ACC112 (cell line): ENCODE measurements around the gene TSR1.

Source experiments
- H2AFZ ChIP-seq: fragments of 200-600 bp; sonication (generic); one replicate; pipeline ENCODE4 v1.6.0; 2017; ENCODE audit warnings: antibody characterized with exemption, low read length; ENCODE audit not compliant: unreplicated experiment
- H3K27ac ChIP-seq: fragments of 200-600 bp; sonication (generic); 2 replicates; pipeline ENCODE4 v1.5.1; 2014; ENCODE audit warnings: low read depth, mild to moderate bottlenecking, antibody characterized with exemption, low read length, moderate library complexity
- H3K27me3 ChIP-seq: fragments of 200-600 bp; sonication (generic); 2 replicates; pipeline ENCODE4 v1.6.1; 2014; ENCODE audit warnings: mild to moderate bottlenecking, antibody characterized with exemption, low read length, moderate library complexity, mixed read lengths; ENCODE audit not compliant: insufficient read depth
- H3K36me3 ChIP-seq: fragments of 200-600 bp; sonication (generic); 2 replicates; pipeline ENCODE4 v1.6.1; 2016; ENCODE audit warnings: mild to moderate bottlenecking, antibody characterized with exemption, low read length, moderate library complexity, mixed read lengths; ENCODE audit not compliant: insufficient read depth
- H3K4me1 ChIP-seq: fragments of 200-600 bp; sonication (generic); one replicate; pipeline ENCODE4 v1.6.1; 2016; ENCODE audit warnings: low read length, mixed read lengths; ENCODE audit not compliant: insufficient read depth, unreplicated experiment, control insufficient read depth
- H3K4me3 ChIP-seq: fragments of 200-600 bp; sonication (generic); 2 replicates; pipeline ENCODE4 v1.5.1; 2014; ENCODE audit warnings: mild to moderate bottlenecking, low read depth, low read length
- H3K79me2 ChIP-seq: fragments of 200-600 bp; sonication (generic); one replicate; pipeline ENCODE4 v1.6.0; 2016; ENCODE audit warnings: low read length; ENCODE audit not compliant: control insufficient read depth, unreplicated experiment, insufficient read depth

TSR1 gene

GRCh38 chr17:2304931-2305330 lies 31.3 kb downstream of the TSR1 start:
- H3K27ac ChIP-seq, result no peak overlapping the region
- no peak overlapping the region for H2AFZ ChIP-seq
- H3K36me3 ChIP-seq, result peaks cover 7% of the 10 kb centered on the region
- no peak overlapping the region; the same call in 1 of the 2 replicates for H3K4me3 ChIP-seq
- no peaks in the 10 kb centered on the region for H3K27me3 ChIP-seq
- peaks cover 61% of the 10 kb centered on the region for H3K79me2 ChIP-seq
- peaks cover 11% of the 10 kb centered on the region for H3K4me1 ChIP-seq

- H3K4me3 ChIP-seq, result peak within 1 kb of the TSS; percentile 94
- peak within 1 kb of the TSS; percentile 71 for H3K27ac ChIP-seq
- peaks cover 18% of the 10 kb centered on the region for H3K36me3 ChIP-seq
- H3K79me2 ChIP-seq, result peaks cover 58% of the 10 kb centered on the region
- H3K4me1 ChIP-seq, result peaks cover 11% of the 10 kb centered on the region
- peak within 1 kb of the TSS; percentile 97 for H2AFZ ChIP-seq
- no peaks in the 10 kb centered on the region for H3K27me3 ChIP-seq
Measured at GRCh38 chr17:2303204-2304188, 32.8 kb downstream of the TSR1 start, which contains the start of the genes SMG6 and SRR. Gene SMG6, minus strand, starts transcription at chr17:2303785. Its CDS starts 65 bp downstream, at chr17:2303720. Gene SRR, plus strand, starts transcription at chr17:2303950. Its CDS starts 11,611 bp downstream, at chr17:2315561.

DNA sequence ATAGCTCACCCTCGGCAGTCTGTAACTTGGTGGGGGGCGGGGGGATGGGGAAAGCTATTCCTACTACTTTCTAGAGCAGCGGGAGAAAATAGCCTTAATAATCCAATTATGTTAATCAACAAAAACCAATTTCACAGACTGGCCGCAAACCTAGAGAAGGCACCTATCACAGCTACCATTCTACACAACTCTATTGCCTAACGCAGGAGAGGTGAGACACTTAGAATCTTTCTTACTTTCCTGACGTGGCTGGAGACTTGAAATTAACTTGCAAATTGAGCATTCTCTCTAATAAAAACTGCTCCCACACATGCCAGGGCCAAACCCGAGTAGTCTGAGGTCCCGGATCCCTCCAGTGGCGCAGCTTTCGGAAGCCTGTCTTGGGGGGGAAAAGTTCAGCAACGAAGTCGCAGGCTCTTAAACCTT lies 33.5 kb downstream of the TSR1 start:
- peaks cover 22% of the 10 kb centered on the region for H3K36me3 ChIP-seq
- peak overlapping the region; percentile 94 for H3K4me3 ChIP-seq
- peak overlapping the region; percentile 64 for H3K27ac ChIP-seq
- H3K79me2 ChIP-seq, result peaks cover 54% of the 10 kb centered on the region
- no peaks in the 10 kb centered on the region for H3K27me3 ChIP-seq
- H3K4me1 ChIP-seq, result peaks cover 11% of the 10 kb centered on the region
- peak overlapping the region; percentile 94 for H2AFZ ChIP-seq

DNA sequence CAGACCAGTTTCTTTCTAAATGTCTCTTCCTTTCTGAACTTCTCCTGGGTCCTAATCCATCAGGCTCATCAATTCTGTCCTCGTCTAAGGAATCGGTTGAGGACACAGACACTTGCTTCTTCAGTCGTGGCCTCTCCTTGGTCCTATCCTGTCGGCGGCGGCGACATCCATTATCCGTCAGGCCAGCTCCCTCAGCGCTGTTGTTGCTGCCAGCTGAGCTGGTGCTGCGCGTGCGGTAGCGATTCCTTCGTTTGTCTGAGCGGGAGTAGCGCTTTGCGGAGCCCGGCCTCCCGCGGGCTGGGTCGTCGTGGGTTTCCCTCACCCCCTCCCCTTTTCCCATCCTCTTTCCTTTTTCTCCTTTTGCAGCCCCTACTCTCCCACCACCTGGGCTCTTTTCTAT lies 36.5 kb downstream of the TSR1 start:
- Histone ChIP-seq H3K79me2 (peaks cover 55% of the 10 kb centered on the region), H3K36me3 (peaks cover 43% of the 10 kb centered on the region), H3K27me3 (no peaks in the 10 kb centered on the region), H3K4me3 (no peak overlapping the region), H2AFZ (no peak overlapping the region), H3K27ac (no peak overlapping the region), H3K4me1 (peaks cover 14% of the 10 kb centered on the region)

DNA sequence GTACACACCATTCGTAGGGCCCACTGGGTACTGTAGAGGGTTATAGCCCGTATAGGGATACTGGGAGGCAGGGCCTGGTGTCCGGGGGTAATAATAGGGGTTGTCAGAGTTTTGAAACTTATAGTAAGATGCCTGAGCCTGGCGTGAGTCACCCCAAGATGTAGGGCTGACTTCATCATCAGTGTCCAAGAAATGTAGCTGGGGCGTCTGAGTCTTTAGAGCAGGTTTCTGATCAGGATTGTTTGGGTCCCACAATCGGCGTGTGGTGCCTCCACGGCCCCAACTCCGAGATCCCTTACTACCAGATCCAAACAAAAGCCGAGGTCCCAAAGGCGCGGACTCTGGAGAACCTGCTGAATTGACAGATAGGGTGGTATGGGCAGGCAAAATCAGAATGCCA lies 37.1 kb downstream of the TSR1 start:
- Histone ChIP-seq H3K4me1 (peaks cover 10% of the 10 kb centered on the region), H3K4me3 (no peak overlapping the region), H3K27me3 (no peaks in the 10 kb centered on the region), H2AFZ (no peak overlapping the region), H3K79me2 (peaks cover 51% of the 10 kb centered on the region), H3K36me3 (peaks cover 43% of the 10 kb centered on the region), H3K27ac (no peak overlapping the region)

DNA sequence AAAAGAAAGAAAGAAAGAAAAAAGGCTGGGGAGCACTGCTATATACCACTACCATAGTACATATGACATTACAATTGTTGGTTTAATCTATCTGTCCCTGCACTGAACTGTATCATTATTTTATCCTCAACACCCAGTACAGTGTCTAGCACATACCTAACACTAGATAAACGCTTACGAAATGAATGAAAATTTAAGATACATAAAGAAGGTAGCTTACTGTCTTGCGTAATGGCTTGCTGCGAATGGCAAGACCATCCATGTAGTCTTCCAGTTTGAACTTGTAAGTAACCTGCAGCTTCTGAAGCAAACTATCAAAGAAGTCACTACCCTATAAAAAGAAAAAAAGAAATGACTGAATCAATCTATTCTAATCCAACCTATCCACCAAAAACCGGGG lies 39.2 kb downstream of the TSR1 start:
- Histone ChIP-seq H3K4me1 (peaks cover 7% of the 10 kb centered on the region), H3K27ac (no peak overlapping the region), H2AFZ (no peak overlapping the region), H3K79me2 (peaks cover 44% of the 10 kb centered on the region), H3K36me3 (peaks cover 48% of the 10 kb centered on the region), H3K27me3 (no peaks in the 10 kb centered on the region), H3K4me3 (no peak overlapping the region)

DNA sequence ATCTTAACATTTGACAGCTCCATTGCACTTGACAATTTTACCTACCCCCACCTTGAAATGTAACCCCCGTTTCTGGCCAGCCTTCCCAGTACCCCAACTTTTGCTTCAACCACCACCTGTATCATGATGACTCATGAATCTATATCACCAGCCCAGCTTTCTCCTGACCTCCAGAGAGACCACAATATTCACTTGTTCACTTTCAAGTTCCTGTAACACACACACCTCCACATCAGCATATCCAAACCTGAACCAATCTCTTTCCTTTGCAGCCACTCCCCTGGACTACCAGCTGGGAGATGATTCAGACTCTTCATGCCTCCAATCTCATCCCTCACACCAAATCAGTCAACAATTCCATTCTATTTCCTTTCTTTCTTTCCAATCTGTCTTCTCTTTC lies 40.7 kb downstream of the TSR1 start:
- no peak overlapping the region for H3K4me3 ChIP-seq
- peaks cover 51% of the 10 kb centered on the region for H3K36me3 ChIP-seq
- no peak overlapping the region for H2AFZ ChIP-seq
- H3K27me3 ChIP-seq, result no peaks in the 10 kb centered on the region
- peaks cover 6% of the 10 kb centered on the region for H3K4me1 ChIP-seq
- no peak overlapping the region for H3K27ac ChIP-seq
- peaks cover 30% of the 10 kb centered on the region for H3K79me2 ChIP-seq

GRCh38 chr17:2292100-2292499 lies 44.2 kb downstream of the TSR1 start:
- peaks cover 27% of the 10 kb centered on the region for H3K36me3 ChIP-seq
- no peak overlapping the region for H3K4me3 ChIP-seq
- H3K27ac ChIP-seq, result no peak overlapping the region
- H3K4me1 ChIP-seq, result peaks cover 6% of the 10 kb centered on the region
- H3K79me2 ChIP-seq, result peaks cover 16% of the 10 kb centered on the region
- H3K27me3 ChIP-seq, result no peaks in the 10 kb centered on the region
- H2AFZ ChIP-seq, result no peak overlapping the region

GRCh38 chr17:2289878-2290478 lies 46.3 kb downstream of the TSR1 start:
- Histone ChIP-seq H3K36me3 (peaks cover 13% of the 10 kb centered on the region), H3K79me2 (peaks cover 7% of the 10 kb centered on the region), H3K4me1 (no peaks in the 10 kb centered on the region), H3K27ac (0 out of 2 replicates have a peak overlapping the region, but pooled peaks have one; percentile 19), H3K27me3 (no peaks in the 10 kb centered on the region), H2AFZ (no peak overlapping the region), H3K4me3 (no peak overlapping the region)

DNA sequence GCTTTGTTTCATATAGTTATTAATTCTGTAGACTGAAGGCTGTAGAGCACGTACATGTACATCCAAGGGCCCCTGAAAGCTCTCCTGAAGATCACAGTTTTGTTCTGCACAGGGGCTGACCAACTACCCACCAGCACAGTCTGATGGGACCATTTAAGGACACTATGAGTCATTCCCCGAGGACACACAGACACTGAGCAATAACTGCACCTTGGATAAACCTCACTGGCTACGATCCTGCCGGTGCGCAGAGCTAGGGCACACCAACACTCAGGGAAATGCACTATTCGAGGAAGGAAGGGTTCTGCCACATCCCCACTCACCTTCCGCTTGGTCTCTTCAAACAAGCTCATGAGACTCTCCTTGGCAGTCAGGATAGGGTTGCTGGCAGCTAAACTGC lies 53.0 kb downstream of the TSR1 start:
- H3K36me3 ChIP-seq, result peaks cover 29% of the 10 kb centered on the region
- H3K27ac ChIP-seq, result peak overlapping the region; percentile 61; the same call in 1 of the 2 replicates
- H3K27me3 ChIP-seq, result no peaks in the 10 kb centered on the region
- H3K79me2 ChIP-seq, result peaks cover 3% of the 10 kb centered on the region
- no peak overlapping the region for H2AFZ ChIP-seq
- peaks cover 15% of the 10 kb centered on the region for H3K4me1 ChIP-seq
- no peak overlapping the region for H3K4me3 ChIP-seq
